ENCODE data around the gene CBLB.
"Not testable (repeated sequence)": the region's sequence is repeated elsewhere in the genome, so short reads cannot be mapped to it uniquely, and the experiment has no call there.

Gene CBLB

DNA sequence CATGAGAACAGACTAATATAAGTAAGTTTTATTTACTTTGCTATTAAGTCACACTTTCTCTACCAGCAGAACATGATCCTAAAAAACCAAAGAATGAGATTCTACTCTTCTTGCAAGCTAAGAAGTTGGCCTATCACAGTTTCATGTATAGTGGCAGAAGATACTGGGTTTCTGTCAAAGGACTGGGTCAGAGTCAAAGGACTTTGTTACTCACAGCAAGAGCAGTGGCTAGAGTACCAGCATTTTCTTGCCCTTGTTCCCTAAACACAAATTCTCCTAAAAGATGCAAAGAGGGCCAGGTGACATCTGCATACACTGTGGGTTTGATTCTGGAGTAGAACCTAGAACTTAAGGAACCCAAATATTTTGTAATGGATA lies 105.2 kb downstream of the CBLB start:
- DNase-seq (ENCODE audit: low read depth, low spot score) = no peak
- H3K27ac ChIP-seq = no peak overlapping the region

- no peak overlapping the region for H3K27ac ChIP-seq
These were observed 105.8 kb downstream of the CBLB start for GRCh38 chr3:105762749-105763658.

DNA sequence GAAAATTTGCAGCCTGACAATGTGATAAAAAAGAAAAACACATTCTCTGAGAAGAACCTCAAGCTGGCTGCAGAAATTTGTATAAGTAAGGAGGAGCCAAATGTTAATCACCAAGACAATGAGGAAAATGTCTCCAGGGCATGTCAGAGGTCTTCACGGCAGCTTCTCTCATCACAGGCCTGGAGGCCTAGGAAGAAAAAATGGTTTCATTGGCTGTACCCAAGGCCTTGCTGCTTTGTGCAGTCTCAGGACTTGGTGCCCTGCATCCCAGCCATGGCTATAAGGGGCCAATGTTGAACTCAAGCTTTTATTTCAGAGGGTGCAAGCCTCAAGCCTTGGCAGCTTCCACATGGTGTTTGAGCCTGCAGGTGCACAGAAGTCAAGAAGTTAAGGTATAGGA lies 106.6 kb downstream of the CBLB start:
- not testable (repeated sequence) for H3K27ac ChIP-seq; DNase-seq (ENCODE audit: low read depth, low spot score)

More at GRCh38 chr3:105762749-105763658, 105.8 kb downstream of the CBLB start:
- no peak for DNase-seq (ENCODE audit: low read depth, low spot score)

DNA sequence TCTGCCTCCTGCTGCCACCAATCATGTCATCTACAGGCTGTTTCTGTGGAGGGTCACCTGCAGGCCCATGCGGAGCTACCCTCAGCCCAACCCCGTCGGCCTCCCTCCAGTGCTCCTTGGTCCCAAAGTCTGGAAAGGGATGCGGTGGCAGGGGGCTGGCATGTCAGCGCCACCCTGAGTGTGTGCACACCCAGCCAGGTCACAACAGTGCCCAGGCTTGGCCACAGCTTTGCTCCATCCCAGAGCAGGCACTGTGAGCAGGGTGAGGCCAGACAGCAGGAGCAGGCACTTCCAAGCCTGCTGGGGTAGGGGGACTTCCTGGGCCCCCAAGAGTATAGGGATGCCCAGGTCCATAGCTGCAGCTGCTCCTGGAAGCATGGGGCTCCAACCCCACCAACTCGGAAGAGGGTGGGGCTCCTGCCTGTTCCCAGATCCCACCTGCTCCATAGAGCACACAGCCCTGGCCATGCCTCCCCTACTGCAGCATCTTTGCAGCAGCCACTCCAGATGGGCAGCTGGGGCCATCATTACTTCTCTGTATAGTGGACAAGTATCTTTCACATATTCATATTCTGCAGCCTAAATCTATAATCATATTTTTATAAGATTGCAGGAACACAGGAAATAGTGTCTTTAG lies 109.3 kb downstream of the CBLB start:
- H3K27ac ChIP-seq = no peak overlapping the region
- no peak for DNase-seq (ENCODE audit: low read depth, low spot score)

DNA sequence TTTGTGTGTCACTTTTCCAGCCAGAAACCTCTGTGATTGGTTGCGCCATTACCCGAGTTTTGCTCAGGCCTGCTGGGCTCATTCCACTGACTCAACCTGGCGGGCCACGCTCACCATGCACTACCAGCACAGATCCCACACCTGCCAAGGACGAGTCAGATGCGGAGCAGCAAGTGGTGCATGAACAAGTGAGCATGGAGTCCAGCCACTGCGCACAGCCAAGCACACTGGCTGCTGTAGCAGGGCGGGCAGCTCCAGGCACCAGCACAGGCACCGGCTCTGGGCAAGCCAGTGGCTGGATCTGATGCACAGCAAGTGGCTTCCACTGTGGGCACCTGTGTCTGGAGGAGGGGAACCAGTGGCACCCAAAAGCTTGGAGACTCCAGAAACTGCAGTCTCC lies 110.4 kb downstream of the CBLB start:
- peak; percentile 10 for DNase-seq (ENCODE audit: low read depth, low spot score)
- no peak overlapping the region for H3K27ac ChIP-seq

DNA sequence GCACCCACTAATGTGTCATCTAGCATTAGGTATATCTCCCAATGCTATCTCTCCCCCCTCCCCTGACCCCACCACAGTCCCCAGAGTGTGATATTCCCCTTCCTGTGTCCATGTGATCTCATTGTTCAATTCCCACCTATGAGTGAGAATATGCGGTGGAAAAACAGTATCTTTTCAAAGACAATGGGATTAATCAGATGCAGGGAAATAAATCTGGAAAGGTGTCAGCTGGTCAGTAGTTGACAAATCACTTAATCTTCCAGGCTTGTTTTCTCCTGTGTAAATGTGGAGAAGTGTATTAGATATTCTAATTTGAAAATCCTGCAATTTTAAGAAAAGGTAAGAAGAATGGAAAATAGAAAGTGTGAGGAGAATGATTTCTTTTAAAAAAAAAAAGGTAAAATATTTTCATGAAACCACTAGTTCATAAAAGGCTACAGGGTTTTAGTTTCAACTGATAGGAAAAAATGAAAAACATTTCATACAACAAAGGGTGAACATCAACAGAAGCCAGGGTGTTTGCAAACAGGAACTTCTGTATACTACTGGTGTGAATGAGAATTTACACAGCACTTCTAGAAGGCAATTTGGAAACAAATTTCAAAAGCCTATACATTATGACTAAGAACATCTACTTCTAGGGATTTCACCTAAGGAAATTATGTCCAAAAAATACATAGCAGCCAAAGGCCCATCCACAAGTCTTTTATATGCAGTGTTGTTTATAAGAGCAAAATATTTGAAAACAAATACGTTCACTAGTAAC lies 113.5 kb downstream of the CBLB start:
- H3K27ac ChIP-seq = no peak overlapping the region
- DNase-seq (ENCODE audit: low read depth, low spot score) = no peak

DNA sequence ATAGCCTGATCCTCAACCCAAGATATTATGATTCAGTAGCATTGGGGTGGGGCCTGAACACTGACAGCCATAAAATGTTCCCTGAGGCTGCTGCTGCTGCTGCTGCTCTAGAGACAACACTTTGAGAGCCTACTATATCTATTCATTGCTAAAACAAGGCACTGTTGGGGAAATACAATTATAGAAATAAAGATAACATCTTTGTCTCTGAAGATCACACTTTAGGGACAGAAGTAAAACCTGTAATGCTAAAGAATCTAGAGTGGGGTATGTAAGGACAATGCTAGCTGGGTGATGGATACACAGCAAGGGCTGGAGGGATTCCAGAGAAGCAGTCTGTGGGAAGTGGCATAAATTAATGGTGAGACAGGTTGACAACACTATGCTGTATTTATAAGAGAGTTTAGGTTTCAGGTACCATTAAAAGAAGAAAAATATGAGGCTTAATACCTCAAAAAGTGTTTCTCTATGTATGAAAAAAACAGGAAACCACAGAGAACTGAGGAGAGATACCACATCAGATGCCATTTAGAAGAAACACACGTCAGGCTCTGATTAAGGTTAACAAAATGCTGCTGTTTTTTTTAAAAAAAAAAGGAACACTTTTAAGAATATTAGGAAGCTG lies 115.9 kb downstream of the CBLB start:
- no peak overlapping the region for H3K27ac ChIP-seq
- no peak for DNase-seq (ENCODE audit: low read depth, low spot score)

GRCh38 chr3:105747696-105748095 lies 121.1 kb downstream of the CBLB start:
- H3K27ac ChIP-seq = no peak overlapping the region
- no peak for DNase-seq (ENCODE audit: low read depth, low spot score)

DNA sequence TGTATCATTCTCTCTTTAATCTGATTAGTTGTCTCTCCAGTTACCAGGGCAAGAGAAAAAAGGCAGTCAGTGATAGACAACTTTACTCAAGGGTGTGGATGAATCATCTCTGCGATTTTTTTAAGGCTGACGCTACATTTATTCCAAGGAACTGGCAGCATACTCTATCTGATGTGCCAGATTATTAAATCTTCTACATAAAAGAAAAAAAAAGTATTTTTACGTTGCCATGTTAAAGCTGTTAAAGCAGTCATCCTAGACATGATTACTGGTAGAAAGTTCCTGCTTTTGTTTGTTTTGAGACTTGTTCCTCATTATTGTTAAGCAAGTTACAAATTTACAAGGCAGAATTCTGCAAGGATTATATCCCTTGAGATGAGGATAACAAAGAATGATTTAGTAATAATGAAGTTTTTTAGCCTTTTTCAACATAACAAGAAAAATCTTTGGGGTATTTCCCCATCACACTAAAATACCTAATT lies 121.7 kb downstream of the CBLB start:
- H3K27ac ChIP-seq = no peak overlapping the region

GRCh38 chr3:105746231-105746996 lies 122.4 kb downstream of the CBLB start:
- no peak for DNase-seq (ENCODE audit: low read depth, low spot score)
- H3K27ac ChIP-seq = no peak overlapping the region

More for the DNA sequence above, 121.7 kb downstream of the CBLB start:
- DNase-seq (ENCODE audit: low read depth, low spot score) = no peak

GRCh38 chr3:105745046-105745445 lies 123.8 kb downstream of the CBLB start:
- H3K27ac ChIP-seq = no peak overlapping the region
- no peak for DNase-seq (ENCODE audit: low read depth, low spot score)

DNA sequence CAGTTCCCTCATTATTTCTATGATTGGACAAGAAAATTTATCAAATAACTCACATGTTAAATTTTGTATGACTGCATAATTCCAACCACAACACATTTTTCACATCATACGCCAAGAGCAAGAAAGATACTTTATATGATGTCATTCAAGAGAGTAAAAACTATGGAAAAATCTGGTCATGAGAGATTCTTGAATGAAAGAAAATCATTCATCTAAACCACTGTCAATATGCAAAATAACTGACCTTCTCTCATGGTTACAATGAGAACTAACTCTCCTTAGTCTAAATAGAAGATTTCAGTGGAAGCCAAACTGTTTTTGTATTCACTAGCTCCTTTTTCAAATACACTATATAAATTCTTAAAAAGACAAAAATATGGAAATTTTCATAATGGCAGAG lies 124.6 kb downstream of the CBLB start:
- no peak overlapping the region for H3K27ac ChIP-seq
- DNase-seq (ENCODE audit: low read depth, low spot score) = no peak

- no peak for DNase-seq (ENCODE audit: low read depth, low spot score)
- H3K27ac ChIP-seq = no peak overlapping the region
These were observed 135.5 kb downstream of the CBLB start for GRCh38 chr3:105733356-105733755.

- no peak overlapping the region for H3K27ac ChIP-seq
- no peak for DNase-seq (ENCODE audit: low read depth, low spot score)
These were observed 137.1 kb downstream of the CBLB start for GRCh38 chr3:105731686-105732085.

- DNase-seq (ENCODE audit: low read depth, low spot score) = no peak
- no peak overlapping the region for H3K27ac ChIP-seq
These were observed 137.9 kb downstream of the CBLB start for GRCh38 chr3:105730801-105731354.

DNA sequence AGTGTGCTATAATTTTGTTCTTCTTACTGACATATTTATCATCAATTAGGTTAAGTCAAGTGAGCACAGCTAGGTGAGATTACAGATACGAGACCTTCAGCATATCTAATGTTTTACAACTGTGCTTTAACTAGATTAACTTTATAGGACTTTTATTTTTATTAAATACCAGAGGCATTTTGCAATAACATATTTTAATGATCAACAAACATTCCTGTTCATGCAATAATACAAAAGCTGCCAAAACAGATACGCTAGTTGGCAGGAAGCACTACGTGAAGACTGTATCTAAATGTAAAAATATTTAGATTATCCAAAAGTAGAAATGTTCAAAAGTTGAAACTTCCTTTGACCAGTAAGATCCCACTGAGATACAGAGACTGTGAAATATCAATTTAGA lies 139.1 kb downstream of the CBLB start:
- no peak for DNase-seq (ENCODE audit: low read depth, low spot score)
- no peak overlapping the region for H3K27ac ChIP-seq

- no peak overlapping the region for H3K27ac ChIP-seq
- no peak for DNase-seq (ENCODE audit: low read depth, low spot score)
These were observed 140.0 kb downstream of the CBLB start for GRCh38 chr3:105728771-105729312.

GRCh38 chr3:105727036-105727435 lies 141.8 kb downstream of the CBLB start:
- DNase-seq (ENCODE audit: low read depth, low spot score); H3K27ac ChIP-seq: not testable (repeated sequence)

GRCh38 chr3:105722943-105723556 lies 145.8 kb downstream of the CBLB start:
- peak; percentile 3 for DNase-seq (ENCODE audit: low read depth, low spot score)
- H3K27ac ChIP-seq = no peak overlapping the region
